Parathyroid adenoma (tissue), 2 donors: ENCODE data around the gene DCAF4L1.

Experiments used
- H2AFZ ChIP-seq: fragments of 300-600 bp; sonication (generic); one replicate; pipeline ENCODE4 v1.7.0; 2017; ENCODE audit warnings: antibody characterized with exemption, mild to moderate bottlenecking
- H3K27ac ChIP-seq: fragments of 300-600 bp; sonication (generic); one replicate; pipeline ENCODE4 v1.7.0; 2017
- H3K27me3 ChIP-seq: fragments of 300-600 bp; sonication (generic); one replicate; pipeline ENCODE4 v1.7.0; 2017; ENCODE audit warnings: low read length; ENCODE audit not compliant: control insufficient read depth, insufficient read depth
- H3K36me3 ChIP-seq: fragments of 300-600 bp; sonication (generic); one replicate; pipeline ENCODE4 v1.7.0; 2017; ENCODE audit warnings: low read length; ENCODE audit not compliant: control insufficient read depth, insufficient read depth
- H3K4me1 ChIP-seq: fragments of 300-600 bp; sonication (generic); one replicate; pipeline ENCODE4 v1.7.0; 2017; ENCODE audit warnings: control low read depth
- H3K4me2 ChIP-seq: fragments of 300-600 bp; sonication (generic); one replicate; pipeline ENCODE4 v1.7.0; 2017; ENCODE audit warnings: low read length
- H3K4me3 ChIP-seq: fragments of 300-600 bp; sonication (generic); one replicate; pipeline ENCODE4 v1.7.0; 2017; ENCODE audit warnings: low read depth, low read length
- H3K79me2 ChIP-seq: fragments of 300-600 bp; sonication (generic); one replicate; pipeline ENCODE4 v1.7.0; 2017; ENCODE audit warnings: control low read depth
- H3K9ac ChIP-seq: fragments of 300-600 bp; sonication (generic); one replicate; pipeline ENCODE4 v1.7.0; 2017; ENCODE audit warnings: mild to moderate bottlenecking
- H3K9me3 ChIP-seq: fragments of 300-600 bp; sonication (generic); one replicate; pipeline ENCODE4 v1.7.0; 2017; ENCODE audit warnings: low read length; ENCODE audit not compliant: control insufficient read depth
- TF ChIP-seq, protein P1 (sequence below): fragments of 300-600 bp; sonication (generic); IDR thresholded peaks from one replicate; pipeline ENCODE4 v1.7.0; 2017; ENCODE audit warnings: antibody characterized with exemption, mild to moderate bottlenecking
- donor health status: primary hyperparathyroidism.

Gene DCAF4L1

DNA sequence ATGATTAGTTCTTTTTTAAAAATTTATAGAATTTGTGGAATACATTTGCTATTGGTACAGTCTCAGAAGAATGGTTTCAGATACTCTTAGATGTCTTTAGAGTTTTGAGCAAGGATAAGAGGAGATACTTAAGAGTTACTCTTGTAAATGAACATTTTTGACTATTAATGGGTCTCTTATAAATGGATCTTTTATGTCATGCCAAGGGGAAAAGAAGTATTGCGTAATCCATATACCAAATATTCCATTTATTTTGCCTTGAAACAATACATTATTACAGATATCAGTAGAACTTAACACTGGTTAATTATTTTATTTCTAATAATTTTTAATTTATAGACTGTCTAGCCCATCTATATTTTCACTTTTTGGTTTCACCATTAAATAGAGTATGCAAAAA, 17.2 kb upstream of the DCAF4L1 start:
- H3K9ac ChIP-seq = no peak overlapping the region
- H3K27ac ChIP-seq = no peak overlapping the region
- TF ChIP-seq, protein P1, sequence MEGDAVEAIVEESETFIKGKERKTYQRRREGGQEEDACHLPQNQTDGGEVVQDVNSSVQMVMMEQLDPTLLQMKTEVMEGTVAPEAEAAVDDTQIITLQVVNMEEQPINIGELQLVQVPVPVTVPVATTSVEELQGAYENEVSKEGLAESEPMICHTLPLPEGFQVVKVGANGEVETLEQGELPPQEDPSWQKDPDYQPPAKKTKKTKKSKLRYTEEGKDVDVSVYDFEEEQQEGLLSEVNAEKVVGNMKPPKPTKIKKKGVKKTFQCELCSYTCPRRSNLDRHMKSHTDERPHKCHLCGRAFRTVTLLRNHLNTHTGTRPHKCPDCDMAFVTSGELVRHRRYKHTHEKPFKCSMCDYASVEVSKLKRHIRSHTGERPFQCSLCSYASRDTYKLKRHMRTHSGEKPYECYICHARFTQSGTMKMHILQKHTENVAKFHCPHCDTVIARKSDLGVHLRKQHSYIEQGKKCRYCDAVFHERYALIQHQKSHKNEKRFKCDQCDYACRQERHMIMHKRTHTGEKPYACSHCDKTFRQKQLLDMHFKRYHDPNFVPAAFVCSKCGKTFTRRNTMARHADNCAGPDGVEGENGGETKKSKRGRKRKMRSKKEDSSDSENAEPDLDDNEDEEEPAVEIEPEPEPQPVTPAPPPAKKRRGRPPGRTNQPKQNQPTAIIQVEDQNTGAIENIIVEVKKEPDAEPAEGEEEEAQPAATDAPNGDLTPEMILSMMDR = no peak
- H3K27me3 ChIP-seq = no peaks in the 10 kb centered on the region
- H2AFZ ChIP-seq = no peak overlapping the region
- no peaks in the 10 kb centered on the region for H3K36me3 ChIP-seq
- H3K4me2 ChIP-seq = no peak overlapping the region
- H3K4me1 ChIP-seq = no peaks in the 10 kb centered on the region
- H3K4me3 ChIP-seq = no peak overlapping the region
- H3K79me2 ChIP-seq = no peaks in the 10 kb centered on the region
- no peaks in the 10 kb centered on the region for H3K9me3 ChIP-seq

DNA sequence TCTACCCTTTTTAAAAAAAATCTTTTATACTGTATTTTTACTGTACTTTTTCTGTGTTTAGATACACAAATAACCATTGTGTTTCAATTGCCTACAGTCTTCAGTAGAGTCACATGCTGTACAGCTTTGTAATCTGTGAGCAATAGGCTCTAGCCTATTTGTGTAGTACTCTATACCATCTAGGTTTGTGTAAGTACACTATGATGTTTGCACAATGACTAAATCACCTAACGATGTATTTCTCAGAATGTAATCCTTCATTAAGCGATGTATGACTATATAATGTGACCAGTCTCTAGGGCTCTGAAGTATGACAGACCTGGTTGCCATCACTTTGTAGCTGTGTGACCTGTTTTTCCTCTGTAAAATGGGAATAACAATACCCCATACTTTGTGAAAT, 14.2 kb upstream of the DCAF4L1 start:
- TF ChIP-seq, protein P1 = no peak
- Histone ChIP-seq H3K9me3 (no peaks in the 10 kb centered on the region), H3K4me1 (no peaks in the 10 kb centered on the region), H2AFZ (no peak overlapping the region), H3K79me2 (no peaks in the 10 kb centered on the region), H3K9ac (no peak overlapping the region), H3K4me3 (no peak overlapping the region), H3K36me3 (no peaks in the 10 kb centered on the region), H3K27me3 (no peaks in the 10 kb centered on the region), H3K4me2 (no peak overlapping the region), H3K27ac (no peak overlapping the region)

DNA sequence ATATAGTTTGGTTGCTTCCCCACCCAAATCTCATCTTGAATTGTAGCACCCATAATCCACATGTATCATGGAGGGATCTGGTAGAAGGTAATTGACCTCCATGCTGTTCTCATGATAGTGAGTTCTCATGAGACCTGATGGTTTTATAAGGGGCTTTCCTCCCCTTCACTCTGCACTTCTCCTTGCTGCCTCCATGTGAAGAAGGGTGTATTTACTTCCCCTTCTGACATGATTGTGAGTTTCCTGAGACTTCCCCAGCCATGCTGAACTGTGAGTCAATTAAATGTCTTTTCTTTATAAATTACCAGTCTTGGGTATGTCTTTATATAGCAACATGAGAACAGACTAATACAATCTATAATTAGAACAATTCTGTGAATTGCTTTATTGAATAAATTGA, 11.9 kb upstream of the DCAF4L1 start:
- TF ChIP-seq, protein P1 = no peak
- no peak overlapping the region for H3K9ac ChIP-seq
- no peaks in the 10 kb centered on the region for H3K9me3 ChIP-seq
- H3K79me2 ChIP-seq = no peaks in the 10 kb centered on the region
- no peaks in the 10 kb centered on the region for H3K36me3 ChIP-seq
- no peak overlapping the region for H3K27ac ChIP-seq
- no peak overlapping the region for H3K4me3 ChIP-seq
- H3K4me2 ChIP-seq = no peak overlapping the region
- H3K4me1 ChIP-seq = no peaks in the 10 kb centered on the region
- H2AFZ ChIP-seq = no peak overlapping the region
- no peaks in the 10 kb centered on the region for H3K27me3 ChIP-seq

DNA sequence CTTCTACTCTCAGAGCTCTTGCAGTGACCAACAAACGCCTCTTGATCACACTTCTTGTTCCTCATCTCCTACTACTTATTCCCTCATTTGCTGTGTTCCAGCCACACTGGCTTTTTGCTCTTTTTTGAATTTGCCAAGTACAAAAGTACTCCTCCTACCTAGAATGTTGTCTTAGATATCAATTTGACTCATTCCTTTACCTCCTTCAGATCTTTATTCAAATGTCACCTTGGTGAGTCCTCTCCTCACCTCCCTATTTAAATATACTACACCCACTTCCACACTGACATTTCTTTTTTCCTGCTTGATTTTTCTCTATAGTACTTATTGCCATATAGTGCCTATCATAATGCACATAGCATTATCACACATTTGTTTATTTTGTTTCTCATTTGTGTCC, 6.2 kb upstream of the DCAF4L1 start:
- Histone ChIP-seq H3K36me3 (no peaks in the 10 kb centered on the region), H3K9ac (no peak overlapping the region), H3K27me3 (no peaks in the 10 kb centered on the region), H3K9me3 (no peaks in the 10 kb centered on the region), H3K4me1 (no peaks in the 10 kb centered on the region), H3K4me2 (no peak overlapping the region), H3K79me2 (no peaks in the 10 kb centered on the region), H2AFZ (no peak overlapping the region), H3K4me3 (no peak overlapping the region), H3K27ac (no peak overlapping the region)
- TF ChIP-seq, protein P1 = no peak

DNA sequence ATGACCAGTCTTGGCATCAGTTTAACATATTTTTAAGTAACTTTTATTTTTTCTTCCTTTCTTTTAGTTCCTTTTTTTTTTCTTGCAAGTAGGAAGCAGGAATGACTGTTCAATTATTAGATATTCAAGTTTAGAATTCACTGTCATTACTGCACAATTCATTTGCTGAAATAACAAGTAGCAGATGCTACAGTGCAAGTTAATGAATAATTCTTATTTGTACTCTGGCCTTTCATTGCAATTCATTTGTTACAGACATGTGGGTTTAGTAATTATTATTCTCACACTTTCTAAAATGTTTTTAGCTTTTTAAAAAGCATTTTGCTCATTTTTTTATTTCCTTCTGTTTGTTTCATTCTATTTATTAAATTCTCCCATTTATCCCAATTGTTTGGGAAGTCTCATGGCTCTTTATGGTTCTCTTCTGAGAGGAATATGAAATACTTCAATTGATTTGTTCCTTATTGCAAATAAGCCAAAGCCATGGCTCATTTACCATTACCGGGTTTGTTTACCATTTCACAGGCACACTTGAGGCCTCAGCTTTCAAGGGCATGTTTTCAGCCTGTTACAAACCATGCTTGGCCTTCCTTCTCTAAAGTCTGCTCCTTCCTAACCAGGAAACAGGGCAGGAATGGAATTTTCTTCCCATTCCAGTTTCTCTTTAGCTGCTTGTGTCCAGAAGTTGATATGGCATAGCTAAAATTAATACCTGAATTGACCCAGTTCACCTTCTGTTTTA, 4.6 kb upstream of the DCAF4L1 start:
- Histone ChIP-seq H2AFZ (no peak overlapping the region), H3K4me3 (no peak overlapping the region), H3K27ac (no peak overlapping the region), H3K4me1 (no peaks in the 10 kb centered on the region), H3K4me2 (no peak overlapping the region), H3K9ac (no peak overlapping the region), H3K79me2 (no peaks in the 10 kb centered on the region), H3K36me3 (no peaks in the 10 kb centered on the region), H3K9me3 (no peaks in the 10 kb centered on the region), H3K27me3 (no peaks in the 10 kb centered on the region)
- TF ChIP-seq, protein P1 = no peak
